Stomach smooth muscle (tissue), 2 donors: Measurements from ENCODE around the gene CLDN11.

Experiments used
- H3K27ac ChIP-seq: one replicate; pipeline ENCODE4 v1.7.0; 2013; ENCODE audit warnings: mild to moderate bottlenecking, low read length, inconsistent platforms
- H3K27me3 ChIP-seq, 2 donors: one replicate each; pipeline ENCODE4 v1.7.0; 2013; ENCODE audit warnings: low read length in 2 of 2; ENCODE audit not compliant: insufficient read depth in 2 of 2, control insufficient read depth in 1 of 2
- H3K36me3 ChIP-seq, 2 donors: one replicate each; pipeline ENCODE4 v1.7.0; 2013; ENCODE audit warnings: low read length in 2 of 2; ENCODE audit not compliant: control insufficient read depth in 2 of 2, insufficient read depth in 2 of 2
- H3K4me1 ChIP-seq: one replicate; pipeline ENCODE4 v1.7.0; 2013; ENCODE audit warnings: low read length; ENCODE audit not compliant: control insufficient read depth, insufficient read depth
- H3K4me3 ChIP-seq, 2 donors: one replicate each; pipeline ENCODE4 v1.7.0; 2013; ENCODE audit warnings: low read length in 2 of 2
- H3K9ac ChIP-seq, 2 donors: one replicate each; pipeline ENCODE4 v1.7.0; 2013; ENCODE audit warnings: low read length in 2 of 2, mild to moderate bottlenecking in 1 of 2
- H3K9me3 ChIP-seq, 2 donors: one replicate each; pipeline ENCODE4 v1.7.0; 2013; ENCODE audit warnings: low read length in 2 of 2; ENCODE audit not compliant: control insufficient read depth in 2 of 2
- donor health status: healthy.
- donor health status: Pancreatic carcinoma.

Gene CLDN11

DNA sequence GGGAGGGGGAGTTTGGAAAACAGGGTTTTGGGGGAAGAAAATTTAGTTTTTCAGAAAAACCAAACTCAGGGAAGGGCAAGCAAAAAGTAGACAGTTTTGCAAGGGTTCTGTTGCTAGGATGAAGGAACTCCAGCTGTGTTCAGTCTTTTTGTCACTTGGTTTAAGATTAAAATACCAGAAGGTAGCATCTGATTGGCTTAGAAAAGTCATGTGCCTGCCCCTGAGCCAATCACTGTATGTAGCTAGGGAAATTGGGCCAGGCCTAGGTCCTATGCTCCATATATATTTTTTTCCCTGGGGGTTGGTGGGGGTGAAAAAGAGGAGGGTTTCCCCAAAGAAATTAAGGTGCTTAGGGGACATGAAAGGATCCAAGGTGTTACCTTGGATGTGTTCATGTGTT, 24.3 kb downstream of the CLDN11 start:
- H3K9ac ChIP-seq, result no peak overlapping the region
- no peak overlapping the region for H3K27ac ChIP-seq
- no peaks in the 10 kb centered on the region for H3K27me3 ChIP-seq
- no peaks in the 10 kb centered on the region for H3K36me3 ChIP-seq
- H3K4me3 ChIP-seq, result no peak overlapping the region
- H3K9me3 ChIP-seq, result peaks cover 0 to 3% of the 10 kb centered on the region in 2 donors
- H3K4me1 ChIP-seq, result no peaks in the 10 kb centered on the region

DNA sequence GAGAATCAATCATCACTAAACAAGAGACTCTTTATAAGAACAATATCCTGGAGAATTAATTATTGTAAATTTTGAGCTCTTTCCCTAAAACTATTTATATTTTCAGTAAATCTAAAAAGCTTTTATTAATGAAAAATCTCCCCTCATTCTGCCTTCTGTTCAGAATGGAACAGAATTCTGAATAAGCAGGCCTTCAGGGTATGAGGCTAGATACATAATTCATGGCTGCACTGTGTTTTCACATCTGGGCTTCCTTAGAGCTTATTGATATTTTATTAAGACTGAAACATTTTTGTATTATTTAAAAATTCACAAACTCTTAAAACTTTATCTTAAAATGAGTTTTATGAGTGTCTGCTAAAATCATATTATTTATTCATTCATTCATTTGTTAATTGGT, 24.8 kb downstream of the CLDN11 start:
- Histone ChIP-seq H3K9me3 (peaks cover 0 to 3% of the 10 kb centered on the region in 2 donors), H3K27ac (no peak overlapping the region), H3K4me1 (no peaks in the 10 kb centered on the region), H3K4me3 (no peak overlapping the region), H3K36me3 (no peaks in the 10 kb centered on the region), H3K9ac (no peak overlapping the region), H3K27me3 (no peaks in the 10 kb centered on the region)

GRCh38 chr3:170448584-170448983, 29.9 kb downstream of the CLDN11 start:
- no peak overlapping the region for H3K9ac ChIP-seq

DNA sequence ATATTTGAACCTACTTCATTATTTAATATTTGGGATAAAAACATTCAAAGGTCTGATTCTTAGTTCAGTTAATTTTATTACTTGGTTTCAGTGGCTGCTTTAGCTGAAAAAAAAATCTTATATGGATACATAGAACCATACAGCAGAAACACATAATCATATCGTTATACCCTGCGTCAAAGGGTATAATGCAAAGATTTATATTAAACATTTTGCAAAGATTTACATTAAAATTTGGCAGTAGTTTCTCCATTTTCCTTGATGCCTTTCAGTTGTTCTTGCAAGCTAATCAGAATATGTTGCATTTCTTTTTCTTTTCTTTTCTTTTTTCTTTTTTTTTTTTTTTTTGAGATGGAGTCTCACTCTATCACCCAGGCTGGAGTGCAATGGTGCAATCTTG, 31.4 kb downstream of the CLDN11 start:
- no peak overlapping the region for H3K4me3 ChIP-seq
- H3K27ac ChIP-seq, result no peak overlapping the region
- H3K9ac ChIP-seq, result no peak overlapping the region
- no peaks in the 10 kb centered on the region for H3K27me3 ChIP-seq
- no peaks in the 10 kb centered on the region for H3K9me3 ChIP-seq
- H3K36me3 ChIP-seq, result no peaks in the 10 kb centered on the region
- no peaks in the 10 kb centered on the region for H3K4me1 ChIP-seq

More at GRCh38 chr3:170448584-170448983, 29.9 kb downstream of the CLDN11 start:
- Histone ChIP-seq H3K27me3 (no peaks in the 10 kb centered on the region), H3K4me1 (no peaks in the 10 kb centered on the region), H3K9me3 (no peaks in the 10 kb centered on the region), H3K27ac (no peak overlapping the region), H3K36me3 (no peaks in the 10 kb centered on the region), H3K4me3 (no peak overlapping the region)

GRCh38 chr3:170454509-170454908, 35.8 kb downstream of the CLDN11 start:
- Histone ChIP-seq H3K27ac (no peak overlapping the region), H3K9ac (no peak overlapping the region), H3K27me3 (no peaks in the 10 kb centered on the region), H3K36me3 (no peaks in the 10 kb centered on the region), H3K4me3 (no peak overlapping the region), H3K4me1 (no peaks in the 10 kb centered on the region), H3K9me3 (peaks cover 0 to 4% of the 10 kb centered on the region in 2 donors)

DNA sequence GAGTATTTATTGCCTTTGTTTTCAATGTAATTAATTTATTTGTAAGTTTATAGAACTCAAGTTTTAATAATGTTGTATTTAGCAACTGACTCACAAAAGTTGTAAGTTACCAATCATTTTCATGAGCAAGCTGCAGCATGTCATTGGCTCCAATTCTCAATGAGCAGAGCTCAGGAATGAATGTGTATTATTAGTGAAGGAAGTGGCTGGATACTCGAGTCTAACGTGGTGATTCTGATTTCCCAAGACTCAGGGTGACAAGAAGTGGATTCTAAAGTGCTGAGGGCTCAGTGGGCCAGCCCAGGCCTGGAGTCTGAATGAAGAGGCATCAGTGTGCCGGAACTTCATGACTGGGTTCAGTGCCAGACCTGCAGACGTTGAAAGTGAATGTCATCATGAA, 39.6 kb downstream of the CLDN11 start:
- Histone ChIP-seq H3K4me3 (no peak overlapping the region), H3K27ac (no peak overlapping the region)

DNA sequence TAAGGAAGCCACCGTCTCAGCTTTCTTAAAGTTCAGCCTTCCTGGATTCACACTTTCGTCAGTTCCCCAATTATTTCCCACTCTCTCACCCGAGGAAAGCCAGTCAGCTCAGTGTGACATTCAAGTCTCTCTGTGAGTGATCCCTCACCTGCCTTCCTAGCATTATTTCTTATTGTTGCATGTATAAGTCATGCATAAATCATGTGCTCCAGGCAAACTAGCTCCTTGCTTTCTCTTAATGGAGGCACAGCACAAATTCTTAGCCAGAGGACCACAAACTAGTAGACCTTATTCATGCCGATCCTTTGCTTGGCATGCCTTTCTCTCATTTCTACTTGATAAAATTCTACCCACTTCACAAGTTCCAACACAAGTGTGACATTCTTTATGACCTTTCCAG, 44.3 kb downstream of the CLDN11 start:
- Histone ChIP-seq H3K9me3 (no peaks in the 10 kb centered on the region), H3K36me3 (no peaks in the 10 kb centered on the region), H3K9ac (no peak overlapping the region), H3K27me3 (peaks cover 0 to 2% of the 10 kb centered on the region in 2 donors), H3K4me1 (no peaks in the 10 kb centered on the region), H3K27ac (no peak overlapping the region), H3K4me3 (no peak overlapping the region)

More for the DNA sequence above, 39.6 kb downstream of the CLDN11 start:
- Histone ChIP-seq H3K27me3 (no peaks in the 10 kb centered on the region), H3K36me3 (no peaks in the 10 kb centered on the region), H3K4me1 (no peaks in the 10 kb centered on the region), H3K9me3 (peaks cover 0 to 4% of the 10 kb centered on the region in 2 donors), H3K9ac (no peak overlapping the region)

DNA sequence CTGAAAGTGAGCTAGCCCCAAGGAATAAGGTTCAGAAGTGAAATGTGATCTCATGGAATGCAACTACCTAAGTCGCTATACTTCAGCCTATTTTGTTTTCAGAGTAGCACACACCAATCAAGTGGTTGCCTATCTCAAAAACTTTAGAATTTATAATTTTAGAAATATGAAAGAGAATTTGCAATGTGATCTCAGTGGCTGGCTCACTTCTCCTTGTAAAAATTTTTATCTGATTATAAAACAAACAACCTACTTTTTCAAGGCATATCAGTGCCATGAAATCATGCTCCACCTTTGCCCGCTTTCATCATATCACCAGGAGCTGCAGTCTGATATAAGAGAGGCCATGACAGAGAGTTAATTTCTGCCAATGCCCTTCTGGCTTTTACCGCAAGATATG, 47.3 kb downstream of the CLDN11 start:
- Histone ChIP-seq H3K4me3 (no peak overlapping the region), H3K36me3 (no peaks in the 10 kb centered on the region), H3K9ac (no peak overlapping the region), H3K4me1 (peaks cover 6% of the 10 kb centered on the region), H3K9me3 (no peaks in the 10 kb centered on the region), H3K27me3 (peaks cover 0 to 3% of the 10 kb centered on the region in 2 donors), H3K27ac (no peak overlapping the region)

GRCh38 chr3:170467007-170467406, 48.3 kb downstream of the CLDN11 start:
- H3K36me3 ChIP-seq, result no peaks in the 10 kb centered on the region
- H3K4me1 ChIP-seq, result peaks cover 6% of the 10 kb centered on the region
- peaks cover 0 to 4% of the 10 kb centered on the region in 2 donors for H3K27me3 ChIP-seq
- no peaks in the 10 kb centered on the region for H3K9me3 ChIP-seq
- no peak overlapping the region for H3K27ac ChIP-seq
- H3K4me3 ChIP-seq, result no peak overlapping the region
- no peak overlapping the region for H3K9ac ChIP-seq

DNA sequence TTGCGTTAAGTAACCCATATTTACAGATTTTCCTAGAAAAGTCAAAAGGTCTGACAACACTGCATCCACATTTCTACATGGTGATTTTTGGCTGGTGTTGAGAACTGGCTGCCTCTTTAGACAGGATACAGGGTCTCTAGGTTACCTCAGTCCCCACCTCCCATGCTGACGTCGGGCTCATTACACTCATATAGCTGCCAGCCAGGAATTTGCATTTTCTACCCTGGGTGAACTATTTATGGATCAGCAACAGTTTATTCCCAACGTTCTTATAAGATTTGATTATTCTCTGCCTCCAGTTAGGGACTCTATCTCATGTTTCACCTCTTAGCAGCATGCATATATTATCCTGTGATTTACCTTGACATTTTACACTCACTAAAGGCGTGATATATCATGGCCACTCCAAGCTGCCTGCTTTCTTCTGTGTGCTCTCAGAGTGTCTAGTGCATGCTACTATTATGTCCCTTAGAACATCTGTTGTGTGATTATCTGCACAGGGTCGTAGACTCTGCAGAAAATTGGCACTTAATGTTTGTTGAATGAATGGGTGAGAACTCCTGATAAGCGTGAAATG, 49.0 kb downstream of the CLDN11 start:
- Histone ChIP-seq H3K4me1 (peaks cover 6% of the 10 kb centered on the region), H3K9me3 (no peaks in the 10 kb centered on the region), H3K4me3 (no peak overlapping the region), H3K27me3 (peaks cover 0 to 4% of the 10 kb centered on the region in 2 donors), H3K36me3 (no peaks in the 10 kb centered on the region), H3K9ac (no peak overlapping the region), H3K27ac (no peak overlapping the region)

DNA sequence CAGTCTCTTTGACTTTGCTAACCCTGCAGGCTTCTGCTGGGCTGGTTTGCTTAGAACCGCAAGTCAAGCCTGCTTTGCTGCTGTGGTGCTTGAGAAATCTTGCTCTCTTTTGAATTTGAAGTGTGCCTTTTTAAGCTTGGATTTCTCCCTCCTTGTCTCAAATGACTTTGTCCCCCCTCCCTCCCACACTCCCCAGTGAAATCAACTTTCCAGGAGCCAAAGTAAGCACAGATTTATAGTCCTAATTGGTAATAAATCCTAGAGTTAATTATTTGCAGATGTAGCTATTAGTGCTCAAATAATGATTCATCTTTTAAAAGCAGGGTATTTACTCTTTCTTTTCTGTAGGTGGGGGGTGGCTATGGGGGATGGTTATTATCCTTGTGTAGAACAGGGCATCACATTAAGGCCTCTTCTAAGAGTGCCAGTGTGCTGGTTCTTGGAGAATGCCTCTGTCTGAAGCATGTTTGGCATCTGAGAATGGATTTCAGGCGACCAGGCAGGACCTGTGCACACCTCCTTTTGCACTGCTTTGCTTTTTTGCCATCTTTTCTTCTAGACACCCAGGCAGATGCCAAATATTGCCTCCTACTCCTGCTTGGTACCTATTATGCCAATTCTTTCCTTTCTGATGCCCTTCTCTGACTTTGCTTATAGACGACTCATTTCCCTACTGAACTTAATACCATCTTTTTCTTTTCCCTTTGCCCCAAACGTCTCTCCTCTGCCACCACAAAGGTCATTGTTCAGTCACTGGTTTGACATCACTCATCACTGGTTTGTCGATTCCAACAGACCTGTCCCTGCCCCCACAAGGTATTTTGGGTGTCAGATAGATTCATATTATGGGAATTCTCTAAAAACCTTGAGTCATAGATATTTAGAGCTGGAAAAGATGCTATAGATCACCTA, 50.7 kb downstream of the CLDN11 start:
- no peak overlapping the region for H3K27ac ChIP-seq
- H3K4me1 ChIP-seq, result peaks cover 6% of the 10 kb centered on the region
- no peaks in the 10 kb centered on the region for H3K36me3 ChIP-seq
- no peaks in the 10 kb centered on the region for H3K9me3 ChIP-seq
- H3K27me3 ChIP-seq, result peaks cover 0 to 6% of the 10 kb centered on the region in 2 donors
- no peak overlapping the region for H3K9ac ChIP-seq
- no peak overlapping the region for H3K4me3 ChIP-seq
